HG02870 (cell line): ENCODE results near the gene TXNDC2.
"Not testable (repeated sequence)": the region's sequence is repeated elsewhere in the genome, so short reads cannot be mapped to it uniquely, and the experiment has no call there.

ENCODE experiments used
- ATAC-seq: cut with Tn5 transposase; IDR thresholded peaks from one replicate; pipeline ENCODE4 v1.9.1; 2021; ENCODE audit warnings: mild to moderate bottlenecking, moderate library complexity; ENCODE audit not compliant: unreplicated experiment

The TXNDC2 gene

DNA sequence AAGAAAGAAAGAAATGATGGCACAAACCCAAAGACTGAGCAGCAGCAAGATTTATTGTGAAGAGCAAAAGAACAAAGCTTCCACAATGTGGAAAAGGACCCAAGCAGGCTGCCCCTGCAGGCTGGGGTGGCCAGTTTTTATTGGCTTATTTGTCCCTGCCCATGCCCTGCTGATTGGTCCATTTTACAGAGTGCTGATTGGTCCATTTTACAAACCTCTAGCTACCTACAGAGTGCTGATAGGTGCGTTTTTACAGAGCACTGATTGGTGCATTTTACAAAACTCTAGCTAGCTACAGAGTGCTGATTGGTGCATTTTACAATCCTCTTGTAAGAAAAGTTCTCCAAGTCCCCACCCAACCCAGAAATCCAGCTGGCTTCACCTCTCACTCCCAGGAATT is 26.5 kb downstream of the TXNDC2 start:
- ATAC-seq = not testable (repeated sequence)

DNA sequence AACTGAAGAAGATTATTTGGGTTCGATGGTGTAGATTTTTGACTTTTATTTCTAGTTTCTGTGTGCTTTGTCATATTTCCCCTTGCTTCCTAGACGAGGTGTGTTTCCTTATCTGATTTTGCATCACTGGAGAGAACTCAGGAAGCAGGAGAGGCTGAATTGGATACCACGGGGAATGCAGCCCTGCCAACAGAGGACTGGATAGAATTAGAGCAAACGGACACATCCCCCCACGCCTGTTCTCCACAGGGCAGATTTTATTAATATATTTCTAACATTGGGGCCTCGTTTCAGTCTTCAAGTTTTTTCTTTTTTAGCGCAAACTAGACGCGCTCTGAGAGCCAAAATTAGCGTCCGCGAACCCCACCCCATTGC is 27.4 kb downstream of the TXNDC2 start:
- ATAC-seq = no peak

DNA sequence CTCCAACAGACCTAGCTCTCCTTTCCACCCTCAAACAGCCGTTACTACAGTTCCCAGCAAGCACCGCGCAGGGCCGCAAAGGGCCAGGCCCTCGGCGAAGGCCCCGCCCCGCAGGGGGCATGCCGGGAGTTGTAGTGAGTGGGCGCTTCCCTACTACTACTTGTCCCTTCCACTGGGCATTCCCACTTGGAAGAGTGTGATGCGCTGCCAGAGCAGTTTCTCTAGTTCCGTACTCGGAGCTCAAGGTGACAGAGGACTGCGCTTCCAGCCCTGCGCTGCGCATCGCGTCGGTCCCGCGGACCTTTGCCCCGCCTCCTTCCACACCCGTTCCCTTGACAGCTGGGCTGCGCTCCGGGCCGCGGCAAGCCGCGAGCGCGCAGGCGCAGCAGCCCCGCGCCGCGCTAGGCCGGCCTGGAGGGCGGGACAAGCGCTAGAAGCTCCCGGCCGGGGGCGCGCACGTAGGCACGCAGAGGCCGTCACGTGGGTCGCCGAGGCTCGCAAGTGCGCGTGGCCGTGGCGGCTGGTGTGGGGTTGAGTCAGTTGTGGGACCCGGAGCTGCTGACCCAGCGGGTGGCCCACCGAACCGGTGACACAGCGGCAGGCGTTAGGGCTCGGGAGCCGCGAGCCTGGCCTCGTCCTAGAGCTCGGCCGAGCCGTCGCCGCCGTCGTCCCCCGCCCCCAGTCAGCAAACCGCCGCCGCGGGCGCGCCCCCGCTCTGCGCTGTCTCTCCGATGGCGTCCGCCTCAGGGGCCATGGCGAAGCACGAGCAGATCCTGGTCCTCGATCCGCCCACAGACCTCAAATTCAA is 28.0 kb downstream of the TXNDC2 start, which contains the start of gene VAPA:
VAPA (plus strand) TSS at position 491 of the 808 bp plus-strand sequence; CDS start at position 732, 241 bp downstream.
- ATAC-seq = peak; percentile 80

DNA sequence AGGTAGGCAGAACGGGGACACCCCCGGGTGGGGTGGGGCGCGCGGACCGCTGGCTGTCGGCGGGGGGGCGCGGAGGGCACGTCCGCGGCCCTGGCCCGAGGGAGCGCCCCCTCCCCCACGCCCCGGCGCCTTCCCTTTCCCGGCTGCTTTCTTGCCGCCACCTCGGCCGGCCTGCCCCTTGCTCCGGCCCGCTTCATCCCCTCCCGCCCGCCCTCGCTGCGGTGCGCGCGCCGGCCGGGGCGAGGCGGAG is 28.5 kb downstream of the TXNDC2 start:
- ATAC-seq = peak; percentile 18

- peak; percentile 21 for ATAC-seq
Measured at GRCh38 chr18:9914584-9915290, 29.0 kb downstream of the TXNDC2 start.

GRCh38 chr18:9915291-9916076 is 29.7 kb downstream of the TXNDC2 start:
- ATAC-seq = no peak

GRCh38 chr18:9916077-9916639 is 30.4 kb downstream of the TXNDC2 start:
- ATAC-seq = no peak

GRCh38 chr18:9916808-9917207 is 31.0 kb downstream of the TXNDC2 start:
- ATAC-seq = no peak

DNA sequence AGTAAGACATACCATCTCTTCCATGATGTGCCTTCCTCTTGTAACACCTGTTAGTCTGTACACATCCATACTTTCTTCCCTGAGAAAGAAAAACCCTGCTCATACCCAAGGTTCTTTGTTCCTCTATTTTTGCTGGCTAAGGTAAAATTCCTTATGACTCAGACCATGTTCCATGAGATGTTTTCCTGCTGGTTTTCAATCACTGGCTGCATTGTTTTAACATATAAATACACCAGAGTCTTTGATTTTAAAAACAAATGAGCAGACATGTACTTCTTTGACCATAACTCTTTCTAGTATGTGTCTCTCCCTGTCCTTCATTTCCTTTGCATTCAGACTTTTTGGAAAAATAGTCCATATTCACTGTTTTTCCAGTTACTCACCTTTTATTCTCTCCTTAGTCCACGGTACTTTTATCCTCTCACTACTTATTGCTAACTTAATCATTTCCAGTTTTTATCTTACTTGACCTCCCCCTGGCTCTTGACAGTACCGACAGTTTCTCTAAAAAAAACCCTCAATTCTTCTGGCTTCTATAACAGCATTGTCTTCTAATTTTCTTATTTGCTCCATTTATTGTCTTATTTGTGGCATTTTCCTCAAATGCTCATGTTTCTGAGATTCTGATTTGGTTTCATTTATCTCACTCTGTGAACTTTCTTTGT is 32.4 kb downstream of the TXNDC2 start:
- no peak for ATAC-seq

DNA sequence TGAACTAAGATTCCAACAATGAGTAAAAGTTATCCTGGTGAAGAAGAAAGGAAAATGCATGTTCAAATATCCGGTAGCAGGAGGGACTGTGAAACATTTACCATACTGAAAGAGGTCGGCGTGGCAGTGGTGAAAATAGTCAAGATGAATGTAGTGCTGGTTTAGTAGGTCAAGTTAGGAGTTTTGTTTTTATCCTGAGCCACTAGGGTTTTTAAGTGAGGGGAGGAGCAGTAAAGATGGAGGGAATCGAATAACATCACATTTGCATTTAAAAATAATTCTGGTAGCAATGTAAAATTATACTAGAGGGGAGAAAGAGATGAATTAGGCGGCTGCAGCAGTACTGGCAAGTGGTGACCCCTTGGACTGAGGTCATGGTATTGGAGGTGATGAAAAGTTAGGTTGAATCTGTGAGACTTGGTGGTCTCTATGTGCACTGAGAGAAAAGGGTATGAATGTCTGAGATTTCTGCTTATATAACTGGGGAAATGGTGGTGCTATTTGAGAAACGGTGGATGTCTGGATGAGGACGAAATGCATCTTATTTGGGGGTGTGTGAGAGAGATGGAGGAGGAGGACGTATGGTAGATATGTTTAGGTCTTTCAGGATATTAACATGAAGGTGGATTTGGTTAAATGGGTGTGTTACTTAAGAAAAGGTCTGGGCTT is 33.9 kb downstream of the TXNDC2 start:
- no peak for ATAC-seq

DNA sequence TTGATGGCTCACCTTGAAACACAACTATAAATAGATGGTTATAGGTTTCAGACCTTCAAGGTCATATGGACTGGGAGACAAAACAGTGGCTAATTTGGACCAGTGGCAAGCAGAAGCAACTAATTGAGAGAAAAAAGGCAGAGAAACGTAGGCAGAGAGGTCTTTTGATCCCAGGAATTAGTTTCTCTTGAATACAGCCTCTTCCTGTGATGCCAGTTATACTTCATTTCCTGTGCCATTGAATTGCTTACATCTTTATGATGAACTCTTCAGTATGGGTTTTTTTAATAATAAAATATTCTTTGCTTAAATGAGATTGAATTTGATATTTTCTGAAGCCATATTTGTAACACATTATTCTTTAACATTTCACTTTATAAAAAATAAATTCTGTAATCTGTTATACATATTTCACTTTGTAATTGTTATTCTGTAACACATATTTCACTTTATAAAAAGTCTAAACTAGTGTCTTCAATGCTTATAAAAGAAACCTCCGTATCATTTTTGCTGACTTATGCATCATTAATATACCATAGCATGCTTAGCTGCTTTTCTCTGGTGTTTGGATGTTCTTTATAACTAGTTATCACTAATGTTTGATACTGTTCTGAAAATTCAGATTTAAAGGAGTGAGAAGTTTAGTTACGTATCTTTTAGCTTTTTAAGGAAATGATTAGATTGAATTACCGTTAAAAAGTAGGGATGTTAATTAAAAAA is 37.0 kb downstream of the TXNDC2 start:
- ATAC-seq = no peak

- ATAC-seq = no peak
Measured at GRCh38 chr18:9924371-9924943, 38.7 kb downstream of the TXNDC2 start.

DNA sequence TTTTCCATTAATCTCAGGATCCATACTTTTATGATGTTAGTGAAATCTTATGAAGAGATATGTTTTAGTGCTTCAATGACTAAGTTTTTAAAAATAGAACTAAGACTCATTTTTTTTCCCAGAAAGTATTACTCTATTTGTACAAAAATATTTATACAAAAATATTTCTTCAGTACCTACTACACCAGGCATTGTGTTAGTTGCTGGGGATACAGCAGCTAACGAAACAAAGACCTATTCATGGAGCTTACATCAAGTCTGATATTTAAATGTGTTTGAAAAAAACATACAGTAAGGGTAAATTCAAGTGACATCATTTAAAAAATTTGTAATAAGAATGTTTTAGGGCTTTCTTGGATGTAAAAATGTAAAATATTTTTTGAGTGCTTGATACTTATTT is 39.6 kb downstream of the TXNDC2 start:
- no peak for ATAC-seq

GRCh38 chr18:9925795-9926194 is 40.0 kb downstream of the TXNDC2 start:
- no peak for ATAC-seq

- no peak for ATAC-seq
Measured at GRCh38 chr18:9926223-9926894, 40.6 kb downstream of the TXNDC2 start.

DNA sequence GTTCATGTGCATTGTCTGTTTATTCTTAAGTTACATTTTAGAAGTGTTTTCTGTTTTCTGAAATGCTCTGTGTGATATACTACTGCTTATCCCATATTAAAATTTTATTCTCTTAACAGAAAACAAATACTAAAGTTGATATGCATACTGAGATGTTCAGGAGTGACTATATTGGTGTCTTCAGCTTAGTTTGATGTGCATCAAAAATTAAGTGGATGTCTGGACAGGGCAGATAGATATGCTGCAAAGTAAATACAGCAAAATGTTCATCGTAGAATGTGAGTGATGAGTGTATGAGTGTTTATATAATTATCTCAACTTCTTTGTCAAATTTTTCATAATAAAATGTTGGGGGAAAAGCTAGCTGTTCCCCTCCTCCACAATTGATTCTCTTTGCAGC is 41.2 kb downstream of the TXNDC2 start:
- ATAC-seq = no peak

- ATAC-seq = no peak
Measured at GRCh38 chr18:9927392-9928063, 41.8 kb downstream of the TXNDC2 start.

- ATAC-seq = no peak
Measured at GRCh38 chr18:9928646-9929259, 43.0 kb downstream of the TXNDC2 start.
